Dedifferentiated amniotic fluid mesenchymal stem cell (primary cell): Measurements from ENCODE around the gene QRICH1.
A peak's percentile ranks its signal among the peaks of the same experiment; 100 is the strongest.
"Not testable (repeated sequence)": the region's sequence is repeated elsewhere in the genome, so short reads cannot be mapped to it uniquely, and the experiment has no call there.

Experiments used
- DNase-seq: peaks from one replicate; pipeline ENCODE4 v3.0.0-alpha.2; 2016; ENCODE audit errors: extremely low spot score

Gene QRICH1

DNA sequence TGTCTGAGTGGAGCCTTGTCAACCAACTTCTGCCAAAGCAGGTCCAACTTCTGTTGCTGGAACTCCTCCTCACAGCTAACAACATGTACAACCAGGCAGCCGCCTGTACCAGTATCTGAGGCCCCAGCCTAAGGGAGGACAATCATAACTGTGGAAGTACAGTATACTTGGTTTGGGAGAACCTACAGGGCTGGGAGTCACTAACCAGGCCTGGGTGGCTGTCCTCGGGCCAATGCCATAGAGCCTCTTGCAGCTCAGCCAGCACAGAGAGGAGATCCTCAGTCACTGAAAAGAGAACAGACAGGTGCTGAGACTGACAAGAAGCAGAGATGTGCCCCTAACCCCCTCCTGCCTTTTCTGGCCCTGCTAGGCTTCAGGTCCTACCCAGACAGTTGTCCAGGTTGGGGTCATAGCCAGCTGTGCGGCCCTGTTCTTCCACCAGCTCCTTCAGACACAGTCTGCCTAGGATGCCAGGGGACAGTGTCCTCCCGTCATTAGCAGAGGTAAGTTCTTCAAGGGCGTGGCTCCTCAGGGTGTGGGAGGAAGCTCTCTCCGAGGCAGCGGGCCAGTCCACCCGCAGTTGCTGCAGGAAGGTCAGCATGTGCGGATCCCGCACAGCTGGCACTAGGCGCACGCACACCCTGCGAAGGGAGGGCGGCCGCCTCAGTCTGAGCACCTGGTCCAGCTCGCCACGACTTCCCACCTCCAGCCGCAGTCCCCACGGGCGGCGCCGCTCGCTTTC, 76.5 kb downstream of the QRICH1 start:
- no peak for DNase-seq

DNA sequence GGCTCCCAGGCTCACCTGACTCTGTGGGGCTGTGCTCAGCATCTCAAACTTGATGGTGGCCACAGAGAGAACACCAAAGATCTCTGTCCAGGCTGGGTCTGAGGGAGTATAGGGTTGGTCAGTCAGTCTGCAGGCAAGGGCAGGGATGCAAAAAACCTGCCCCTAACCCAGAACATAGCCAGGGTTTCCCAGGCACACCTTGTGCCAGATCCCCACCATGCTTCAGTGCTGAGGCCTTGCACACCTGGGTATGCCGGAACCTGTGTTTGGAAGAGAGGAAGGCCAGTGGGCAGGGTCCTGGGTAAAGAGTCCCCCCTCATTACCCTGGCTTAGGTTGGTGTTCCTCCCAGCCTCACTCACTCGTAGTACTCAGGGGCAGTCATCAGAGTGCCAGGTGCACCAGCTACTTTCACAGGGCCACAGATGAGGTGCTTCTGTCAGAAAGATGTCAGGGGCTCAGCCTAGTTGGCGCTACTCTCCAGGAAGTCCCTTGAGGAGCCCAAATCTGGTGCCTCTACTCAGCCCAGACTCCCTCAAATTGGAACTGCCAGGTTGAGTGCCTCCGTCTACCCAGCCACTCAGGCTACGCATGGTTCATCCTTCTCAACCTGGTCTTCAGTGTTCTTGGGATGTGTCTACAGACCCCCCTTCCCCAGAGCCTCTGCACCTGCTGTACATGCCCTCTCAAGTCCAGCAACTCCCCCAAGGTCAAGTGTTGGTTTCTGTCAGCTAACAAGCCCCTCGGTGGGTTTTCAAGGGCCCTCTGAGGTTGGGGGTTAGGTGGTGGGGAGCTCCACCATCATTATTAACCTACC, 77.2 kb downstream of the QRICH1 start:
- DNase-seq = no peak

DNA sequence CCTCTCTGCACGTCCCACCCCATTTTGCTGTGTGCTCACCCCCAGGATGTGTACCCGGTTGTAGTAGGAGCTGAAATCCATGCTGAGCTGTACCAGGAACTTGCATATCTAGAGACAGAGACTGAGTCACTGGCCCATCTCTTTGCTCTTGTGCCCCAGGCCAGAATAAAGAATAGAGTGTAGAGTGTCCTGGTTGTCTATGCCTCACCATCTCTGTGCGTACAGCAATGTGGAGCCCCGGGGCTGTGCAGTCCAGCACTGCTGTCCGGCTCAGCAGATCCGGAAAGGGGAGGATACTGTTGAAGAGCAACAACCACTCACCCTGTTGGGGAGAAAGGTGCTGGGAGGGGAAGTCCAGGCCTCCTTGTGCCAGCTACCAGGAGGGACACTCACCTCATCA, 78.1 kb downstream of the QRICH1 start:
- DNase-seq = no peak

DNA sequence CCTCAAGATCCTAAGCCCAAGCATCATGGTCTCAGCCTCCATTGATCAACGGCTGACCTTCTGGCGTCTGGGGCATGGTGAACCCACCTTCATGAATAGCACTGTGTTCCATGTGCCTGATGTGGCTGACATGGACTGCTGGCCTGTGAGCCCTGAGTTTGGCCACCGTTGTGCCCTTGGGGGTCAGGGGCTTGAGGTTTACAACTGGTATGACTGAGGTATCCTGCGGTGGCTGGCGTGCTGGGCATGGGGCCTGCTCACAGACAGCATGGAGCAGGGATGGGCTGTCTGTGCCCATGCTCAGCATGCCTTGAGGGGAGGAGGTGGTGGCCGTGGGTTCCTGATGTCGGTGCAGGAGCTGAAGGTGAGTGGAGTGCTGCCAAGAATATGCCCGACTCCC, 78.8 kb downstream of the QRICH1 start:
- no peak for DNase-seq

DNA sequence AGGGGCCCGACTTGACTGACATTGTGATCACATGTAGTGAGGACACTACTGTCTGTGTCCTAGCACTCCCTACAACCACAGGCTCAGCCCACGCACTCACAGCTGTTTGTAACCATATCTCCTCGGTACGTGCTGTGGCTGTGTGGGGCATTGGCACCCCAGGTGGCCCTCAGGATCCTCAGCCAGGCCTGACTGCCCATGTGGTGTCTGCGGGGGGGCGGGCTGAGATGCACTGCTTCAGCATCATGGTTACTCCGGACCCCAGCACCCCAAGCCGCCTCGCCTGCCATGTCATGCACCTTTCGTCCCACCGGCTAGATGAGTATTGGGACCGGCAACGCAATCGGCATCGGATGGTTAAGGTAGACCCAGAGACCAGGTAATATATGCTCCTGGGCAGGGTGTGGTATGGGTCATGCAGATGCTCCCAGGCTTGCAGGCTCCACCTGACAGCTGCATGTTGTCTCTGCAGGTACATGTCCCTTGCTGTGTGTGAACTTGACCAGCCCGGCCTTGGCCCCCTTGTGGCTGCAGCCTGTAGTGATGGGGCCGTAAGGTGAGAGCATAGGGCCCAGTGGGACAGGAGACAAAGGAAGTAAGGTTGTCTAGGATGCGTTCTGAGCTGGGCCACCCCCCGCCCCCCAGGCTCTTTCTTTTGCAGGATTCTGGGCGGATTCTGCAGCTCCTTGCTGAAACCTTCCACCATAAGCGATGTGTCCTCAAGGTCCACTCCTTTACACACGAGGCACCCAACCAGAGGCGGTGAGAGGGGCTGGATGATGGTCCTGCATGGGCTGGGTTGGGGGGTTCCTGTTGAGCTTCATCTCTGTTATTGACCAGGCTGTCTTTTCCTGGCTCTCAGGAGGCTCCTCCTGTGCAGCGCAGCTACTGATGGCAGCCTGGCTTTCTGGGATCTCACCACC, 79.9 kb downstream of the QRICH1 start:
- DNase-seq = no peak

DNA sequence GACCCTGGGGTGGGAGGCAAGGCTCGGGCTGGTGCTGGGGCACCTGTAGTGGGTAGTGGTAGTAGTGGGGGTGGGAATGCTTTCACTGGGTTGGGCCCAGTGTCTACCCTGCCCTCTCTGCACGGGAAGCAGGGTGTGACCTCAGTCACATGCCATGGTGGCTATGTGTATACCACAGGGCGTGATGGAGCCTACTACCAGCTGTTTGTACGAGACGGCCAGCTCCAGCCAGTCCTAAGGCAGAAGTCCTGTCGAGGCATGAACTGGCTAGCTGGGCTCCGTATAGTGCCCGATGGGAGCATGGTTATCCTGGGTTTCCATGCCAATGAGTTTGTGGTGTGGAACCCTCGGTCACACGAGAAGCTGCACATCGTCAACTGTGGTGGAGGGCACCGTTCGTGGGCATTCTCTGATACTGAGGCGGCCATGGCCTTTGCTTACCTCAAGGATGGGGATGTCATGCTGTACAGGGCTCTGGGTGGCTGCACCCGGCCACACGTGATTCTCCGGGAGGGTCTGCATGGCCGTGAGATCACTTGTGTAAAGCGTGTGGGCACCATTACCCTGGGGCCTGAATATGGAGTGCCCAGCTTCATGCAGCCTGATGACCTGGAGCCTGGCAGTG, 80.6 kb downstream of the QRICH1 start:
- no peak for DNase-seq

DNA sequence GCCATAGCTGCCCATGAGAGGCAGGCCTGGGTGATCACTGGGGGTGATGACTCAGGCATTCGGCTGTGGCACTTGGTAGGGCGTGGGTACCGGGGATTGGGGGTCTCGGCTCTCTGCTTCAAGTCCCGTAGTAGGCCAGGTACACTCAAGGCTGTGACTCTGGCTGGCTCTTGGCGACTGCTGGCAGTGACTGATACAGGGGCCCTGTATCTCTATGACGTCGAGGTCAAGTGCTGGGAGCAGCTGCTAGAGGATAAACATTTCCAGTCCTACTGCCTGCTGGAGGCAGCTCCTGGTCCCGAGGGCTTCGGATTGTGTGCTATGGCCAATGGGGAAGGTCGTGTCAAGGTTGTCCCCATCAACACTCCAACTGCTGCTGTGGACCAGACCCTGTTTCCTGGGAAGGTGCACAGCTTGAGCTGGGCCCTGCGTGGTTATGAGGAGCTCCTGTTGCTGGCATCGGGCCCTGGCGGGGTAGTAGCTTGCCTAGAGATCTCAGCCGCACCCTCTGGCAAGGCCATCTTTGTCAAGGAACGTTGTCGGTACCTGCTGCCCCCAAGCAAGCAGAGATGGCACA, 81.3 kb downstream of the QRICH1 start:
- no peak for DNase-seq

DNA sequence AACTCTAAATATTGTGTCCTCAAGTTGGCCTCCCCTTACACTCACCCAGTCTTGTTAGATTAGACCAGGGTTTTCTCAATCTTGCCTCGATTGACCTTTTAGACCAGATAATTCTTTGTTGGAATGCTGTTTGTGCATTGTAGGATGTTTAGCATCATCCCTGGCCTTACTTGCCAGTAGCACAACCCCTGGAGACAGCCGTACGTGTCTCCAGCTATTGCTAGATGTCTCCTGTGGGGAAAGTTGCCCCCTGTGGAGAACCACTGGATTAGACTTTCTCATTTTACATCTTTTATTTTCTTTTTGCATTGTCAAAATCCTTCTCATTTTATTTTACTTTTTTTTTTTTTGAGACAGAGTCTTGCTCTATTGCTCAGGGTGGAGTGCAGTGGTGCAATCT, 84.5 kb downstream of the QRICH1 start:
- DNase-seq = no peak

DNA sequence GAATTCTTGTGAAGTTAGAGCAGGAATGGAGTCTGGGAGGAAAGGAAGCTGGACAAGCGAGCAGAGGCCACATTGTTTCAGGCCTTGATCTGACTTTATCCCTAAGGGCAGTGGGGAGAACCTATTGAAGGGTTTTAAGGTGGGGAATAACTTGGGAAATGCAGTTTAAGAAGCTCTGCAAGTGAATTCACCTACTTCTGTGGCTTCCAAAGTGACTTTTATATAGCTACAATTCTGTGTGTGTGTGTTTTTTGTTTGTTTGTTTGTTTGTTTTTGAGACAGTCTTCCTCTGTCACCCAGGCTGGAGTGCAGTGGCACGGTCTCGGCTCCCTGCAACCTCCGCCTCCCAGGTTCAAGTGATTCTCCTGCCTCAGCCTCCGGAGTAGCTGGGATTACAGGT, 85.2 kb downstream of the QRICH1 start:
- not testable (repeated sequence) for DNase-seq

DNA sequence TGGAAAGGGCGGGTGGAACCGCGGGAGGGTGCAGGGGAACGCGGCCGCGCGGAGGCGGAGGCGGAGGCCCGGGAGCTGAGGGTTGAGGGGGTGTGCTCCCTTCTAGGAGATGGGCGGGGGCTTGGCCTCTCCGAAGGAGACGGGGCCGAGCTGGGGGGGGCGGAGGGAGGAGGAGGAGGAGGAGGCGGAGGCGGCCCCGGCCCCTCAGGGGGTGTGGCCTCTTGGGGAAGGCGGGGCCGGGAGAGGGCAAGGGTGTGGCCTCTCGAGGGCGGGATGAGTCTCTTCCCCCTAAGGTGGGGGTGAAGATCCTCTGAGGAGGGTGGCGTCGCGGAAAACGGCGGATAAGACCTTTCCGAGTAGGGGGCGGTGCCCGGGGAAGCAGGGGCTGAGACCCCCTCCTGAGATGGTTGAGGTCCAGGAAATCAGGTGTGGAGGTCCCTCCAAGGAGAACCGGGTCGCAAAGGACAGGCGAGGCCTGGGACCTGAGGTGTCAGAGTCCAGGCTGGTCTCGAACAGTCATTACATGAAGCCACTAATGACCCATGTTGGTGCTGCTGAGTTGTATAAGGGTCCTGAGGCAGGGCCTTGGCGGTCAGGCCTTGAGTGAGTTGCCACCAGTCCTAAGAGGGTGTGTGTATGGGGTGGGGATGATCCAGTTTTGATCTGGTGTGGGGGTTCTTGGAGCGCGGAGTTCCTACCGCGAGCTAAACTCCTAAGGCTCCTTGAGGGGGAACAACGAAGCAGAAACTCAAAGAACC, 85.9 kb downstream of the QRICH1 start:
- peak; percentile 76 for DNase-seq

DNA sequence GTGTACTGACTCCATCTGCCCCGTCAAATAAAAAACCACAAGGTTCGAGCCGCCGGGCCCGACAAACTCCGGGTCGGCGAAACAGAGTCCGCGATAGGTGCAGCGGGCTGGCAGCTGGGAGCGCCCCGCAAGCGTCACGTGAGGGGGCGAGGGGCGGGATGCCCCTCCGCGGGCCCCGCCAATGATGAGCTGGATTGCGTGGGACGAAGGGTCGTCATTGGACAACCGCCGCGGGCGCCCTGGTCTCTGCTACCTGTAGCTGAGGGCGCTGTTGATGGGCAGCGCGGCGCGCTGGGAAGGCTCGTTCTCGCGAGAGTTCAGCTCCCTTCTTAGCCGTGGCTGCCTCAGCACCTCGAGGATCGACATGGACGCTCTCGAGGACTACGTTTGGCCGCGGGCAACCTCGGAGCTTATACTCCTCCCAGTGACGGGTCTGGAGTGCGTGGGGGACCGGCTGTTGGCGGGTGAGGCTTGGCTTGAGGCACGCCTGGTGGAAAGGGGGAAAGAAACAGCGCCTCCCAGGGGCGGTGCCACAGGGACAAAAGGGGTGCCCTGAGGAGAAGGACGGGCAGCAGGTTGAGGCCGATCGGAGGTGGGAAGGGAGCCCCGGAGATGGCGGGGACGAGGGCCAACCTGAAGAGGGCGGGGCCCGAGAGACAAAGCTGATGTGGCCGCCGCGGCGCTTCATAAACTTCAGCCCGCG, 86.7 kb downstream of the QRICH1 start, which contains the start of gene WDR6:
WDR6 (plus strand) TSS at position 324 of the 703 bp plus-strand sequence; CDS start at position 365, 41 bp downstream.
- DNase-seq = peak; percentile 91

DNA sequence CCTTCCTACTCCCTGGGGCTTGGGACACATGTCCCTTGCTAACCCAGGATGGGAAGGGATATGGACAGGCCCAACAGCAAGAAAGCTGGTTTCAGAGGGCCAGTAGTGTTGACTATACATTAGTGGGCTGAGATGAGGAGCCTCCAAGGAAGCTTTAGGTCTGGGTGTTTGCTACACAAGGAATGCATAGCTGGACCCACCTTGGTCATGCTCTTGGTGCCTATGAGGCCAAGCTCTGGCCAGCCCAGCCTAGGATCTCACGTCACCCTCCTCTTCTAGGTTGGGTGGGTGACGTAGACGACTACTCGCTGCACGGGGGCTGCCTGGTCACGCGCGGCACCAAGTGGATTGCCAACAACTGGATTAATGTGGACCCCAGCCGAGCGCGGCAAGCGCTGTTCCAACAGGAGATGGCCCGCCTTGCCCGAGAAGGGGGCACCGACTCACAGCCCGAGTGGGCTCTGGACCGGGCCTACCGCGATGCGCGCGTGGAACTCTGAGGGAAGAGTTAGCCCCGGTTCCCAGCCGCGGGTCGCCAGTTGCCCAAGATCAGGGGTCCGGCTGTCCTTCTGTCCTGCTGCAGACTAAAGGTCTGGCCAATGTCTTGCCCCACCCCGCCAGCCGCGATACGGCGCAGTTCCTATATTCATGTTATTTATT, 87.3 kb downstream of the QRICH1 start:
- DNase-seq = no peak

DNA sequence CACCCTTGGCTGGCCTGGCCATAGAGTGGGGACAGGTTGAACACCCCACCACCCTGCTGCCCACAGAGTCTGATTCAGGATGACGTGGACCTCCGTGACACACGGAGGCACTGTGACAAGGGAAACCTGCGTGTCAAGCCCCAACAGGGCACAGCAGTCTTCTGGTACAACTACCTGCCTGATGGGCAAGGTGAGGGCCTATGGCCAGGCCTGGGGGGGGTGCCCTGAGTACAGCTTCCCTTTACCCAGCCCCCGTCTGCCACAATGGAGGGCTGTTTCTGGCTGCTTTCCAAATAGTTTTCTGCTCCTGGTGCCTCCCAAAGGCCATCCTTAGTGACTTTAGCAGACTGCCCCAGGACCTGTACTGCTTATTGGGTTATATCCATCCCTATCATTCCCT, 87.9 kb downstream of the QRICH1 start:
- DNase-seq = no peak

DNA sequence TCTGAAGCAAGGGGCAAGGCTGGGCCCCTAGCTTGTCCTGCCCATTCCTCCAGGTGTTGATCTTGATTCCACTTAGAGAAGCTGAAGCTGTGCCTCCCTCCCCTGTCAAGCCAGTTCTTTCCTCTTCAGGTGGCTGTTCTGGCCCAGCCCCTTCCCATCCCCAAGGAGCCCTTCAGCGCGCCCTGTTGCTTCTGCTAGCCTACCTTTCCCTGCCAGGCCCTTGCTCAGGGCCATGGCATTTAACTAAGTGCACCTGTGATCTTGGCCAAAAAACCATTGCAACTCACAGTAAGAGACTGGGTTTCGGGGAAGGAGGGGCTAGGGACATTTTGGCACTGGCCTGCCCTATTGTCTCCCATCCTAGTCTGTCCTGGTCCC, 88.6 kb downstream of the QRICH1 start:
- DNase-seq = no peak

DNA sequence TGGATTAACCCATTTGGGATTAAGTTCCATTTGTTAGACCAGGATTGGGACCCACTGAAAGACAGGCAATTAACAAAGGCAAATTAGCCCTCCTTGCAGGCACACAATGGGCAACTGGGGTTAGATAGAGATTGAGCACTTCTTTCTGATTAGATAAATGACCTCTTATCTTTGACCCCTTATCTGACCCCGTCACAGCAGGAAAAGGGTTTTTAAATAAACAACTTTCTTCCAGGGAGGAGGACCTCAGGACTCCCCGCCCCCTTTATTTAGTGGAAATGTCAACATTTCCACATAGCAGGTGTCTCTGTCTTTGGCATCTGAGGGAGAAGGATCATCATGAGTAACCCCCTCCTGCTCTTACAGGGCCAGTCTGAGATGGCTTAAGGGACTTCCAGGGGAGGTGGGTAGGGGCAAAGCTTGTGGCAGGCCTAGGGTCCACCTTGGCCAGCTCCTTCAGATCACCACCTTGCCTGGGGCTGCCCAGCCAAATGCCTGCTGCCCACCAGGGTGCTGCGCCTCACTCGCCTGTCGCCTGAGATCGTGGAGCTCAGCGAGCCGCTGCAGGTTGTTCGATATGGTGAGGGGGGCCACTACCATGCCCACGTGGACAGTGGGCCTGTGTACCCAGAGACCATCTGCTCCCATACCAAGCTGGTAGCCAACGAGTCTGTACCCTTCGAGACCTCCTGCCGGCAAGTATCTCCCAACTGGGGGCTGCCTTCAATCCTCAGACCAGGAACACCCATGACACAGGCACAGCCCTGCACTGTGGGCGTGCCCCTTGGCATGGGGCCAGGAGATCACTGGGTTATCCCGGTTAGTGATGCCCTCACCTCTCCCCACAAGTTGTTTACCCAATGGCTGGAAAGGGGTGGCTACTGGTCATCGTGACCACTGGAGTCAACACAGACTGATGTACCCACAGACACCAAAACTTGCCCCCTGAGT, 89.2 kb downstream of the QRICH1 start:
- DNase-seq = no peak

DNA sequence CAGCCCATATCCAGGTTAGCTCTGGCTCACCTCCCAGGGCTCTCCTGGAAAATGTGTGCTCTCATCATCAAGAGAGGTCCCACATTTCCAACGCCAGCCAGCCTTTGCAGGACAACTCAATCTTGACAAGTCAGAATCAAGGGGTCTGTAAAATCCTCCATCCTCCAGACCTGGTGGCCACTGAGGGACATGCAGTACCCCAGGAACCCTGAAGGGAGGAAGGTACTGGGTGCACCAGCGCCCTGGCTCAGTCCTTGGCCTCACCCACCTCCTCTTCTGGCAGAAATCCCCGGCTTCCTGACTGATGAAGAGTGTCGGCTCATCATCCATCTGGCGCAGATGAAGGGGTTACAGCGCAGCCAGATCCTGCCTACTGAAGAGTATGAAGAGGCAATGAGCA, 92.7 kb downstream of the QRICH1 start:
- no peak for DNase-seq

DNA sequence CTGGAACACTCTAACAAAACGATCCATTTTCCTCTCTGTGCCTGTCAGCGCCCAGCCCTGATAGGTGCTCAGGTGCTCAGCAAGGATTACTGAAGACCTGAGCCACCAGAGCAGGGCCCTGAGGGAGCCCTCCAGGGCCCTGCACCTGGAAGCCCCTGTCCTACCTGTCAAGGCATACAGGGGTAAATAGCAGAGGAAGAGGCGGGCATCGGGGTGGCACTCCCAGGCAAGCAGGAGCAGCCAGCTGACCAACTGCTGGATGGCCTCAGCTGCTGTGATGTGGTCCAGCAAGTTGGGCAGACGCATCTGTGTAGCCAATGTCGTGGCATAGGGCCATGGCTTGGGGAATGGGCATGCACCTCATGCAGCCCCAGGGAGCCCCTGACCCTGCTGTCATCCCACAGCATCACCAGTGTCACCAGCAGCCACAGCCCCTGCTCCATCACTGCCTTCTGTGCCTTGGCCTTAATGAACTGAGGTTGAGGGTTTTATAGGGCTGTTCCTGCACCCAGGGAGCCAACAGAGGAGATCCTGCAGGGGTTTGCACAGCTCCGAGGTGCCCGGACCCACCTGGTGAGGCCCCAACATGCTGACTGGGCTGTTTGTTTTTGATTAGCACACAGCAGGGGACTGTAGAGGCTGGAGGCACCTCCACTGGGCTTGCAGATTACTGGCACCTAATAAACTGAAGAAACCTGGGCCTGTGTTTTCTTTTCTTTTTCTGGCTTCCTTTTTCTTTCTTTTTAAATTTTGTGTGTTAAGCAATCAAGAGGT, 94.6 kb downstream of the QRICH1 start:
- DNase-seq = no peak
